K562 (cell line): ENCODE measurements around the gene WBP2NL. TPM values are rescaled to one million over a fixed set of nuclear protein-coding genes. Genes with fewer than 3 reads are reported as not detected.

Experiments
- ATAC-seq: fragments of 200-7000 bp; cut with Tn5 transposase; 3 replicates; pipeline ENCODE4 v1.9.1; 2020; ENCODE audit warnings: moderate library complexity
- BruUV-seq: library from RNA; stranded (reverse); fragments of 400-500 nt; replicated peaks from 2 replicates; lab custom pipeline; 2021; lab: Mats Ljungman, UMichigan
- CTCF ChIA-PET: fragments of 300-600 bp; formaldehyde crosslinking; extraction: SDS; loops from one replicate; lab custom pipeline; 2021; ENCODE audit warnings: low intra/inter-chr PET ratio; lab: Yijun Ruan, JAX
- POLR2A ChIA-PET: fragments of 300-600, 350-650 bp; sonication (Branson Sonifier 250); formaldehyde crosslinking; extraction: SDS; loops from one replicate; lab custom pipeline; 2021; ENCODE audit warnings: antibody characterized with exemption, inconsistent platforms; lab: Yijun Ruan, JAX
- DNase-seq, 4 experiments: peaks; one replicate each; pipeline versions ENCODE4 v3.0.0 to v3.0.0-alpha.2; 2011 to 2018; ENCODE audit warnings: low spot score in 3 of 4, mixed read lengths in 3 of 4; ENCODE audit errors: extremely low read depth in 1 of 4
- FAIRE-seq: peaks from 2 replicates; lab custom pipeline; 2011; peaks lifted over from hg19 to GRCh38; lab: Jason Lieb, UNC
- H2AFZ ChIP-seq: 2 replicates; pipeline ENCODE4 v1.6.0; 2011; ENCODE audit warnings: low read depth, low read length, control low read depth, inconsistent platforms
- H3K27ac ChIP-seq: fragments of 200-600 bp; 3 replicates; pipeline ENCODE4 v1.8.0; 2011; ENCODE audit warnings: low read depth, mild to moderate bottlenecking, control low read depth, inconsistent platforms, low read length, moderate library complexity, mixed read lengths; ENCODE audit errors: extremely low read depth
- H3K27me3 ChIP-seq, 2 experiments: fragments of 300-600 bp in 1 of 2; 2 replicates in 1 of 2; 3 replicates in 1 of 2; pipeline versions ENCODE4 v1.6.0 to v1.8.0; 2011; ENCODE audit warnings: inconsistent platforms in 2 of 2, low read length in 2 of 2, mild to moderate bottlenecking in 1 of 2, mixed read lengths in 1 of 2, moderate library complexity in 1 of 2; ENCODE audit not compliant: control insufficient read depth in 2 of 2, insufficient read depth in 2 of 2
- H3K36me3 ChIP-seq: fragments of 300-600 bp; 3 replicates; pipeline ENCODE4 v1.8.0; 2011; ENCODE audit warnings: mild to moderate bottlenecking, low read length, inconsistent platforms; ENCODE audit not compliant: control insufficient read depth, insufficient read depth
- H3K4me1 ChIP-seq, 2 experiments: fragments of 200-600 bp in 1 of 2; replicated peaks in 1 of 2; 2 replicates in 1 of 2; 3 replicates in 1 of 2; pipeline versions ENCODE4 v1.5.1 to v1.8.0; 2011; ENCODE audit warnings: inconsistent platforms in 2 of 2, low read length in 2 of 2, mild to moderate bottlenecking in 1 of 2, mixed read lengths in 1 of 2, moderate library complexity in 1 of 2; ENCODE audit not compliant: control insufficient read depth in 2 of 2, insufficient read depth in 2 of 2
- H3K4me2 ChIP-seq: 2 replicates; pipeline ENCODE4 v1.6.1; 2011; ENCODE audit warnings: low read length, control low read depth, inconsistent platforms, mixed read lengths; ENCODE audit not compliant: insufficient read depth
- H3K4me3 ChIP-seq: fragments of 200-600 bp; sonication (generic), shearing (Covaris generic); 2 replicates; pipeline ENCODE4 v1.5.1; 2016; ENCODE audit warnings: control low read depth, inconsistent platforms
- H3K79me2 ChIP-seq: fragments of 200-600 bp; 3 replicates; pipeline ENCODE4 v1.8.0; 2011; ENCODE audit warnings: low read length, inconsistent platforms; ENCODE audit not compliant: control insufficient read depth, insufficient read depth
- H3K9ac ChIP-seq, 2 experiments: 2 replicates each; pipeline versions ENCODE4 v1.6.0 to v1.6.1; 2011; ENCODE audit warnings: low read depth in 2 of 2, low read length in 2 of 2, control low read depth in 1 of 2, inconsistent platforms in 1 of 2, mild to moderate bottlenecking in 1 of 2, mixed read lengths in 1 of 2; ENCODE audit not compliant: insufficient read depth in 1 of 2
- H3K9me1 ChIP-seq: one replicate; pipeline ENCODE4 v1.6.0; 2011; ENCODE audit warnings: inconsistent platforms, mild to moderate bottlenecking, low read length, moderate library complexity; ENCODE audit not compliant: control insufficient read depth, insufficient read depth
- H3K9me3 ChIP-seq: replicated peaks from 2 replicates; pipeline ENCODE4 v1.5.1; 2011; ENCODE audit warnings: low read depth, low read length, inconsistent platforms; ENCODE audit not compliant: control insufficient read depth, insufficient read depth
- H4K20me1 ChIP-seq: replicated peaks from 2 replicates; pipeline ENCODE4 v1.6.1; 2011; ENCODE audit warnings: low read length, inconsistent platforms, mixed read lengths; ENCODE audit not compliant: control insufficient read depth, insufficient read depth
- ARHGAP35 ChIP-seq: fragments of 450-650 bp; IDR thresholded peaks from 2 replicates; pipeline ENCODE4 v1.6.1; 2018; ENCODE audit not compliant: partially characterized antibody
- CBFB ChIP-seq: sonication (generic); formaldehyde crosslinking; IDR thresholded peaks from 2 replicates; pipeline ENCODE4 v1.4.0; 2020; ENCODE audit warnings: mild to moderate bottlenecking, missing genetic modification reagents
- CHCHD3 ChIP-seq: fragments of 250-450 bp; sonication (Bioruptor Pico); IDR thresholded peaks from 2 replicates; pipeline ENCODE4 v2.1.2; 2022; ENCODE audit warnings: mild to moderate bottlenecking
- DEAF1 ChIP-seq: fragments of 450-650 bp; formaldehyde crosslinking; IDR thresholded peaks from 2 replicates; pipeline ENCODE4 v1.4.0; 2020; ENCODE audit warnings: mild to moderate bottlenecking, moderate library complexity
- GATAD2B ChIP-seq: fragments of 450-650 bp; IDR thresholded peaks from 2 replicates; pipeline ENCODE4 v1.6.1; 2017; ENCODE audit warnings: mild to moderate bottlenecking, borderline replicate concordance
- HNRNPUL1 ChIP-seq: fragments of 200-400 bp; formaldehyde crosslinking; IDR thresholded peaks from 2 replicates; pipeline ENCODE4 v1.6.1; 2017; ENCODE audit warnings: low read length
- NFIC ChIP-seq: fragments of 450-650 bp; IDR thresholded peaks from 2 replicates; pipeline ENCODE4 v1.6.1; 2017; ENCODE audit warnings: mild to moderate bottlenecking, inconsistent platforms
- RBM22 ChIP-seq: fragments of 200-400 bp; formaldehyde crosslinking; IDR thresholded peaks from 2 replicates; pipeline ENCODE4 v1.6.1; 2018; ENCODE audit warnings: low read length, low read depth; ENCODE audit not compliant: poor library complexity, severe bottlenecking
- ZBTB1 ChIP-seq: sonication (generic); formaldehyde crosslinking; IDR thresholded peaks from 2 replicates; pipeline ENCODE4 v1.8.1; 2023; ENCODE audit warnings: missing genetic modification reagents, low read depth, mild to moderate bottlenecking, borderline replicate concordance
- ZEB2 ChIP-seq: fragments of 450-650 bp; IDR thresholded peaks from 2 replicates; pipeline ENCODE4 v1.6.1; 2016
- WGBS: fragments of 100-300 bp; shearing (Covaris generic); methylation state at CpG from one replicate; pipeline ENCODE4 v1.1.6; 2016; ENCODE audit warnings: low coverage, mixed read lengths; ENCODE audit not compliant: insufficient coverage; ENCODE audit errors: missing lambda C conversion rate; 5-methylcytosine and 5-hydroxymethylcytosine counted together
- in situ Hi-C: fragments of 300-500 bp; cut with MboI; formaldehyde crosslinking; loops from 4 replicates; pipeline ENCODE4 v1.15.0; 2018; ENCODE audit warnings: inconsistent platforms, mixed read lengths
- intact Hi-C: fragments of 100-400 bp; cut with micrococcal nuclease; formaldehyde crosslinking; loops from 2 replicates; pipeline ENCODE4 v1.14.2; 2022
- polyA plus RNA-seq, 8 experiments: library from polyadenylated mRNA; depleted of rRNA in 4 of 8; stranded (reverse) in 5 of 8; unstranded in 3 of 8; fragments of >200 nt; fragmentation: Nextera tagmentation in 2 of 8; fragmentation: Illumina TruSeq in 1 of 8; extraction: Ambion mirVana in 2 of 8; extraction: Trizol in 1 of 8; gene quantifications; 2 replicates each; pipeline versions ENCODE4 v1.2.1 to v1.2.3, GENCODE V29; 2011 to 2014; ENCODE audit warnings: inconsistent platforms in 1 of 8, missing spikeins in 1 of 8
- total RNA-seq, 7 experiments: library from RNA; depleted of rRNA in 6 of 7; stranded (reverse); fragments of >200 nt in 6 of 7; fragmentation: Illumina TruSeq in 2 of 7; extraction: Trizol in 2 of 7; gene quantifications; 2 replicates each; pipeline versions ENCODE4 v1.2.1 to v1.2.3, GENCODE V29; 2011 to 2021; ENCODE audit warnings: low replicate concordance in 1 of 7

The WBP2NL gene
- total and polyA plus RNA-seq, 9 of the 15 experiments (the other 6 are each of a cell fraction or from before 2014, with no cell fraction given) = not detected

- DNase-seq (peak in 1 of 4 experiments; percentile 13), ATAC-seq (peak; percentile 33; the same call in 2 of the 3 replicates), FAIRE-seq (no peak)
- BruUV-seq = no TSS peak
- ChIA-PET CTCF (no interaction called here), POLR2A (interaction anchor here (1.2 kb wide), 1 partner anchor 22 kb away, joined by 4 read pairs; the partner anchor contains the start of gene CENPM)
- peaks cover 0 to 22% of the 10 kb centered on the region in 2 experiments; a peak in 4 of 5 replicates for H3K27me3 ChIP-seq
- 12% methylated on average over 7 of the region's 9 CpGs for WGBS
- 0 out of 2 replicates have a peak overlapping the region, but pooled peaks have one; percentile 16 for H2AFZ ChIP-seq
- H3K79me2 ChIP-seq = no peaks in the 10 kb centered on the region
- no peaks in the 10 kb centered on the region for H3K9me1 ChIP-seq
- no peak overlapping the region for H3K4me3 ChIP-seq
- H4K20me1 ChIP-seq = no peaks in the 10 kb centered on the region
- H3K36me3 ChIP-seq = no peaks in the 10 kb centered on the region
- no peak overlapping the region for H3K27ac ChIP-seq
- H3K4me1 ChIP-seq = peaks cover 4 to 11% of the 10 kb centered on the region in 2 experiments; a peak in 4 of 5 replicates
- intact Hi-C loops = loop anchor here (10.0 kb wide), 2 partner anchors 106 to 146 kb away; partner anchors contain the start of genes NAGA, PHETA2 and SMDT1
- H3K9me3 ChIP-seq = no peaks in the 10 kb centered on the region
- H3K4me2 ChIP-seq = no peak overlapping the region
- in situ Hi-C loops = loop anchor here (25.0 kb wide), 1 partner anchor 469 kb away; the partner anchor contains the start of gene NFAM1
- H3K9ac ChIP-seq = peak overlapping the region in 1 of 2 experiments; percentile 26; a peak in 1 of 4 replicates
- TF ChIP-seq ZEB2 (no peak), NFIC (peak; percentile 46), CBFB (CRISPR knock-in tag) (no peak), ARHGAP35 (no peak)
These were observed 30.0 kb upstream of the WBP2NL start for GRCh38 chr22:41968601-41969000.

GRCh38 chr22:41969110-41969646 is 29.4 kb upstream of the WBP2NL start, which contains the start of gene SEPTIN3:
Gene SEPTIN3, plus strand, starts transcription at chr22:41969443. Its CDS starts 2,050 bp downstream, at chr22:41971493.
- ChIA-PET CTCF (no interaction called here), POLR2A (no interaction called here)
- H3K9ac ChIP-seq = peak within 1 kb of the TSS in 1 of 2 experiments; percentile 26; a peak in 2 of 4 replicates
- 0 out of 2 replicates have a peak within 1 kb of the TSS, but pooled peaks have one; percentile 16 for H2AFZ ChIP-seq
- H3K79me2 ChIP-seq = no peaks in the 10 kb centered on the region
- peak; percentile 29; the same call in 1 of the 3 replicates for ATAC-seq
- no TSS peak for BruUV-seq
- H3K27ac ChIP-seq = no peak within 1 kb of the TSS
- no peak within 1 kb of the TSS for H3K4me2 ChIP-seq
- no peak for DNase-seq
- no peaks in the 10 kb centered on the region for H3K9me1 ChIP-seq
- H3K27me3 ChIP-seq = peaks cover 0 to 22% of the 10 kb centered on the region in 2 experiments; a peak in 4 of 5 replicates
- no peak within 1 kb of the TSS for H3K4me3 ChIP-seq
- H3K4me1 ChIP-seq = peaks cover 4 to 11% of the 10 kb centered on the region in 2 experiments; a peak in 4 of 5 replicates
- no peaks in the 10 kb centered on the region for H3K36me3 ChIP-seq
- intact Hi-C loops = loop anchor here (10.0 kb wide), 2 partner anchors 106 to 146 kb away; partner anchors contain the start of genes NAGA, PHETA2 and SMDT1
- WGBS = 22% methylated on average over 6 of the region's 8 CpGs
- TF ChIP-seq ZBTB1 (CRISPR knock-in tag) (no peak), GATAD2B (no peak), RBM22 (no peak), DEAF1 (no peak), CHCHD3 (CRISPR knock-in tag) (no peak), HNRNPUL1 (no peak)
- no peaks in the 10 kb centered on the region for H3K9me3 ChIP-seq
- no peak for FAIRE-seq
- H4K20me1 ChIP-seq = no peaks in the 10 kb centered on the region
- in situ Hi-C loops = loop anchor here (25.0 kb wide), 1 partner anchor 468 kb away; the partner anchor contains the start of gene NFAM1
